ENCODE measurements around the gene NHS. TPM values are rescaled to one million over a fixed set of nuclear protein-coding genes. Genes with fewer than 3 reads are reported as not detected.

The NHS gene
- 0.23 and 0.38 TPM in 2 replicates for total RNA-seq (2014; rRNA removed)
- polyA plus RNA-seq (2012), result 0.10 TPM

DNA sequence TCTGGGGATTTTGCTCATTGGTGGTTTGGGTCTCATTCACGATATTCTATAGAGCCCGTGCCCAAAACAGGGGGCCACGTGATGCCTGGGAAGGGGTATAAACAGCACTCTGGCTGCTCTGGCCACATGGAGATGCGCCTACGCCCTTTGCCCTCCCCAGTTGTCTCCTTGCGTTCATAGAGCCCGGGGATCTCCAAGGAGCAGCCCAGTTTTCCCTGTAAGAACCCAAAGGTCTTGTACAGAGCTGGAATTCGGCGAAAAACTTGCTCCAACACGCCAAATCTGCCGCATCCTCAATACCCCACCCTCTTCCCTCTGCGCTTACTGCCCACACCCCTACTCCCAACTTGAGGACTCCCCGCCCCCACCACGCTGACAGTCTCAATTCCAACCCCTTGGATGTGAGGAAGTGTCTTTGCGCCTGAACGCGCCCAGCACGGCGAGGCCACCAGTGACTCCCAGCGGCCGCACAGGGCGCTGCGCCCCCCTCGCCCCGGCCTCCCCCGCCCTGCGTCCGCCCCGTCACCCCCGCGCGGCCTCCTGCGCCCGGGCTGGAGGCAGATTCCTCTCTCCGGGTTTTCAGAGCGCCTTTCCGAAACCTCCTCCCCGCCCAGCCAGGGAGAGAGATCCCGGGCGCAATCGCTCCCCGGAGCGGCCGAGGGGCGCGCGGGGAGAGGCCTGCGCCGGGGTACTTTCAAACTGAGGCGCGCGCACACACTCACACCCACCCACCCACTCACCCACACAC, at the start of gene NHS:
Gene NHS (plus strand): TSS at position 582 of the 748 bp plus-strand sequence. CDS start 558 bp downstream, outside the sequence.
- DNase-seq (ENCODE audit: low read depth), result peak; percentile 29

DNA sequence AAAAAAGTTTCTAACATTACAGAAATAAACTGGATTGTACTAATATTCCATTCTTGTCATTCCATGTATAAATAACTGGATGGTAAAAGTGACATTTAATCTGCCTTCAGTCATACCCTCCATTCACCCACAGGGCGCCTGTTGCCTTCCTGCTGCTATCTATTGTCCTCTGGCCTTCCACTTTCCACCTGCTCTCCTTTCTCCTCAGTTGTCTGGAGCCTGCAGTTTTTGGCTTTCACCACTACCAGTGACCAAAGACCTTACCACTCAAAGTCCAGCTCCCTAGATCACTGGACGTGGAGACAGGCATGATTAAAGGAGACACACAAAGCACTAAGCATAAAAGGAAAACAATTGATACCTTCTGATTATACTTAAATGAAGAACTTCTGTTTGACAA, 46.2 kb upstream of the NHS start:
- no peak for DNase-seq (ENCODE audit: low read depth)

DNA sequence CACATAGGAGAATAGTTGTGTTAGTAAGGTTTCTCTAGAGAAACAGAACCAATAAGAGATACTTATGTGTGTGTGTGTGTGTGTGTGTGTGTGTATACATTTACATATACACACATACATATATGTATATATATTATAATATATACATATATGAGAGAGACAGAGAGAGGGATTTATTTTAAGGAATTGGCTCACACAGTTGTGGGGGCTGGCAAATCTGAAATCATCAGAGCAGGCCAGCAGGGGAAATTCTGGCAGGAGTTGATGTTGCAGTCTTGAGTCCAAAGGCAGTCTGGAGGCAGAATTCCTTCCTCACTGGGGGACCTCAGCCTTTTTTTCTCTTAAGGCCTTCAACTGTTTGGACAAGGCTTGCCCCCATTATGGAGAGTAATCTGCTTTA, 38.6 kb upstream of the NHS start:
- DNase-seq (ENCODE audit: low read depth), result no peak

DNA sequence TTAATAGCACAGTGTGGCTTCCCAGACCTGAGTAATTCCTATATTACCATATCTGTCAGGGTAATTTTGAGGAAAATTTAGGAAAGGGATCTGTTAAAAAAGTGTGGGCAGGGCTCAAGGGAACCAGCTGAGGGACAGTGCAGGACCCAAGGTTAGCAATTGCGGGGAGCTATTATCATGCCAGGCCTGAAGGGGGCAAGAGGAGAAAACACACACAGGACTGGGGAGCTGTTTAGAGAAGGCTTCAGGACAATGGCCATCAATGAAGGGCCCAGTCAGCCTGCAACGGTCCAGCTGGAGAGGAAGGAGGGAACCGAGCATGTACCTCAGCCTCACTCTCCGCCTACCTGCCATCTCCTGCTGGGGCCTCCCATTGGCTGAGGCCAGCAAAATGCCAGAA, 19.0 kb upstream of the NHS start:
- no peak for DNase-seq (ENCODE audit: low read depth)

DNA sequence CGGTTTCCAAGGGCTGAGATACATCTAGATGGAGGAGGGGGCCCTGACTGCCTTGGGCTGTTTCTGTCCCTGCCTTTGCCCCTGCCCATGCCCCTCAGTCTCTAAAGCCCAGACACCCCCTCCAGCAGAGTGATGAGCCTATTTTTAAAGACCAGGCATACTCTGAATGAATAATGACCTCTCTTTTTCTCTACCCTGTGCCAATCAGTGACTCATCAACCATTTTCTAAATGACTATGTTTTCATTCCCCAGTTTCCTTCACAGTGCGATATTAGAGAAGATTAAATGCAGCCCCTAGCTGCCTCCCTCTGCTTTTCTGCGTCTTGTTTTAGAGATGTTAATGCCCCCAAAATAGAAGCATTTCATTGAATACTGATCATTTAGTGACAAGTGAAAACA, 15.5 kb upstream of the NHS start:
- DNase-seq (ENCODE audit: low read depth), result no peak

DNA sequence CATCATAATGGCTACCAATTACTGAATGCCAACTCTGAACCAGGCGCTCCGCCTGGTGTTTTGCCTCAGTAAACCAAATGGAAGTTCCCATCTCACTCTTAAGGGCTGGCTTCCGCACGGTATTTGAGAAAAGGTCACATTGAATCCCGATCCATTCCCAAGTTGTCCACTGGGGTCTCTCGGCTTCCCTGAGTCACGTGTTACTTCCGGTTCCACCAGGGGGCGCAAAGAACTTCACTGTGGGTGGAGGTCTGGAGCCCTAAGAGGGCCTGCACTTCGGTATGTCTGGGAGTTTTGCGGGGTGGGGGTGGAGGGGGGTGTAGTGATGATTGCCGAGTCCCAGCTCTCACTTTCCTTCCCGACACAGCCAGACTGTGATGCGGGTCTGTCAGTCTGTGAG, 13.4 kb upstream of the NHS start:
- no peak for DNase-seq (ENCODE audit: low read depth)

DNA sequence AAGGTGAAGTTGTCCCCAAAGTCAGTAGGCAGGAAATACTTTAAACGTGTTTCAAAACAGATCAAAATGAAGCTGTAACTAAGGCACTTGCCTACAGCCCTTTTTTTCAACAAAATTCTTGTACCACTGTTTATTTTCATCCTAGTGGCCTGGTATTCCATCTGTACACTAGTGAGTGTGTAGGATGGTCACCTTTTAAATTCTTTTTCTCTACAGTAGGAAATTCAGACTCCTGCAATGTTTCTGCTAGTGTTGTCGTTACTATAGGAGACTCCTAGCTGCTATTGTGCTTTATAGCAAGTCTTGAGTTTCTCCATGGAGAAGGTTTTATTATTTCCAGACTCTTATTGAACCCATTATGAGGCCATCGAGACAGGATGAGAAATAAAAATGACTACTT, 7.0 kb upstream of the NHS start:
- no peak for DNase-seq (ENCODE audit: low read depth)

DNA sequence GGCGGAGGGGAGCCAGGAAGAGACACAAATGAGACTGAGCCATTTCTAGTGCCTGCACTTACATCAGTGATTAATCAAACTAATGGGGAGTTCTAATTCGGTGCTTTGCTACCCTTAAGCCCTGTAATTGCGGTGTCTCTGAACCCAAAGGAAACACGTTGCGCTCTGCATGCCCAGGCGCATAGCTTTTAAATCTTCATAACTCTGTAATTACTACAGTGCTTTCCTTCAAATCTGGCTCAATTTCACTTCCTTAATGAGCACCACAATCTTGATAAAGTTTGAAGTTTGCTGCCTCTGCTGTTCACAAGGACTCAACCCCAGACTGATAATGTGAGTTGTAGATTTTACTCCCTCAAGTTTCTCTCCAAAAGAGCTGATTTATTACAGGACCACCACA, 5.7 kb upstream of the NHS start:
- DNase-seq (ENCODE audit: low read depth), result no peak

DNA sequence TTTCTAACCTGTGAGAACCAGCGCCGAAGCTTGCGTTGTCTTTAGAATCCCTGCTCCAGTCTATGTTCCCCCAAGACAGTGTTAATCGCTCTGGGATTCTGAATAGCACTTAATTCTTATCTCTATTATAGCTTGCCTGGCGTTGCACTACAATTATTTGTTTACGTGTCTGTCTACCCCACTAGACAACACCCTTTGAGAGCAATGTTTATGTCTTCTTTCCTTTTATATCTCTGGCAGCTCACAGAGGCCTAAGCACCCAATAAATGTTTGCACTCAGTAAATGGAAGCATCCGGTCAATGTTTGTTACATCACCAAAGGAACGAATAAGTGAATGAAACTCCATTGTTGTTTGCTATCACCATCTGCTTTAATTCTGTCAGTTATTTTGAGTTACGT, 4.8 kb upstream of the NHS start:
- DNase-seq (ENCODE audit: low read depth), result no peak

DNA sequence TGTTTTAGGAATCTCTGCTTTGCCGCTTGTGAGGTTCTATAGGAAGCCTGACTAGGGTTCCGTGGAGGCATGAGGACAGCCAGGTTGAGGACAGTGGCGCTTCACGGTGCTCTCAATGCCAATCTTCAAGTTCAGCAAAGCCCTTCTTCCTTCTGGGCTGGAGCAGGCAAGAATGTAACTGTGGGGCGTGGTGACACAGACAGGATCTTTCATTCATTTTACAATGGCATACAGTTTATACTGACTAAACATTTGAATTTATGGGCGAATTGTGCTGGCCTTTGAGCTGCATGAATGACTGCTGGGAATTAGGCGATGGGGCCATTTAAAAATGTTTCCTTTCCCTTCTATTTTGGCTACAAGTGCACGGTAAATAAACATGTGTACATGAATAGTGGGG, 2.9 kb upstream of the NHS start:
- DNase-seq (ENCODE audit: low read depth), result no peak

DNA sequence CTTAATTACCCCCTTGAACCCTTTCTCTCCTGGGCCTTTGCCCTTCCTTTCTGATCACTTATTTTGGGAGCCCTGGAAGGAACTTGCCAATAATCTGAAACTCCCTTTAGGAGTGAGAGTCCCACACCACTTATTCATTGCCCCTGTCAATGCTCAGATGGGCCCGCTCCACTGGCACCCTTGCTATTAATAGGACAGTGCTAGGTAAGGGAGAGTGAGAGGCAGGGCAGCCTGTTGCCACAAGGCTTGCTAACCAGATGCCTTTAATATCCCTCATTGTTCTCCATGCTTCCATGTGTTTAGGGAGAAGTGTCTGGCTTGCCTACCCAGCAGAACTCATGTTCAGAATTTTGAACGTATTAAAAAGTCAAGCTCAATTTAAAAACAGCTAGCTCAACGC, 1.7 kb upstream of the NHS start:
- no peak for DNase-seq (ENCODE audit: low read depth)

DNA sequence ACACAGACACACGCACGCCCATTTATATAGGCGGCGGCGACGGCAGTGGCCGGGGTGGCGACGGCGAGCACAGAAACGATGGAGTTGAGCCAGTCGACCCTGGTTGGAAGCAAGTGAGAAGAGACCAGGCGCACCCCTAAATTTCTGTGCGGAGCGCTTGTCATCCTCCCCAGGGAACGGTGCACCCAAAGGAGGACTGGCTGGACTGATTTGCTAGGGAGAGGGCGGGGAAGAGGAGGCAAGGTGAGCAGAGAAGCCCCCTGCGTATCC, 302 bp downstream of the NHS start:
- DNase-seq (ENCODE audit: low read depth), result no peak

DNA sequence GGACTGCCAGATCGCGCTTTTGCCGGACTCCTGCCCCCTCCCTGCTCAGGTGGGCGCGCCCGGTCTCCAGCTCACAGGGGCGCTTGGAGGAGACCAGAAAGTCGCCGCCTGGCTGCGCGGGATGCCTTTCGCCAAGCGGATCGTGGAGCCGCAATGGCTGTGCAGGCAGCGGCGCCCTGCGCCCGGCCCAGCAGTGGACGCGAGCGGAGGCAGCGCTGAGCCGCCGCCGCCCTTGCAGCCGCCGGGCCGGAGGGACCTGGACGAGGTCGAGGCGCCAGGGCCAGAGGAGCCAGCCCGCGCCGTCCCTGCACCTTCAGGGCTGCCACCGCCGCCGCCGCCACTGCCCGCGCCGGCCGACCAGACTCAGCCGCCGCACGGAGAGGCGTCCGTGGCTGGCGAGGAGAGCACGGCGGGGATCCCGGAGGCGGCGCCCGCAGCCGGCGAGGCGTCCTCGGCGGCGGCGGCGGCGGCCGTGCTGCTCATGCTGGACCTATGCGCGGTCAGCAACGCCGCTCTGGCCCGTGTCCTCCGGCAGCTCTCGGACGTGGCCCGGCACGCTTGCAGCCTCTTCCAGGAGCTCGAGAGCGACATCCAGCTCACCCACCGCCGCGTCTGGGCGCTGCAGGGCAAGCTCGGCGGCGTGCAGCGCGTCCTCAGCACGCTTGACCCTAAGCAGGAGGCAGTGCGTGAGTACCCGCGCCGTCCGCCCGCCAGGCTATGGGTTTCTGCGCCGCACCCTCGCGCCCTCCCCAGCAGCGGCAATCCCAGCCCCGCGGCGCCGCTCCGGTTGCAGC, 834 bp downstream of the NHS start:
- DNase-seq (ENCODE audit: low read depth), result peak; percentile 4

DNA sequence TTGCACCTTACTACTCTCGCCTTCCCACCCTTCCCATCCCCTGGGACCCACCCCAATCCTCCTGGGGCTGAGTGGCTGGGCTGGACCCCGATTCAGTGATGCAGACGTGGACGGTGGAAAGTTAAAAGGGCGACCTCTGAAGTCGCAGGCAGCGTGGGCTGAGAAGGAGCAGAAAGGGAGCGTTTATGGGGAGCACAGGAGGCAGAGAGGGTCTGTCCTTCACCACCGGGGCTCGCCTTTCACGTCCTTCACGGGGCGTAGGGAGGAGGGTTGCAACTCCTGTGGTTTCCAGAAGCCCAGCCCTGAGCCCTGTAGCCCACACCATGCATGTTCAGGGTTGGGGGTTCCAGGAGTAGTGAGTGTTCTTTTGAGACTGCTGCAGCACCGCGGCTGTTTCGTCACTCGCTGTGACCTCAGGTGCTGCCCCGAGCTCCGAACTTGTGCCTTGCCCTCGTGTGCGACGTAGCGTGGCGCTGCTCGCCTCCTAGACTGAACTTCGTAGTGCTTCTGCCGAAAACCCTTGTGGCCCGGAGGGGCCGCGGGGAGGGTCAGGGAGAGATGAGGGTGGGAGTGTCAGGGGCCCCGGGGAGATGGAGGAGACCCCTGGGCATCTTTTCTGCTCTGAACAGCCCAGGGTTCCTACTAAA, 1.6 kb downstream of the NHS start:
- DNase-seq (ENCODE audit: low read depth), result no peak

DNA sequence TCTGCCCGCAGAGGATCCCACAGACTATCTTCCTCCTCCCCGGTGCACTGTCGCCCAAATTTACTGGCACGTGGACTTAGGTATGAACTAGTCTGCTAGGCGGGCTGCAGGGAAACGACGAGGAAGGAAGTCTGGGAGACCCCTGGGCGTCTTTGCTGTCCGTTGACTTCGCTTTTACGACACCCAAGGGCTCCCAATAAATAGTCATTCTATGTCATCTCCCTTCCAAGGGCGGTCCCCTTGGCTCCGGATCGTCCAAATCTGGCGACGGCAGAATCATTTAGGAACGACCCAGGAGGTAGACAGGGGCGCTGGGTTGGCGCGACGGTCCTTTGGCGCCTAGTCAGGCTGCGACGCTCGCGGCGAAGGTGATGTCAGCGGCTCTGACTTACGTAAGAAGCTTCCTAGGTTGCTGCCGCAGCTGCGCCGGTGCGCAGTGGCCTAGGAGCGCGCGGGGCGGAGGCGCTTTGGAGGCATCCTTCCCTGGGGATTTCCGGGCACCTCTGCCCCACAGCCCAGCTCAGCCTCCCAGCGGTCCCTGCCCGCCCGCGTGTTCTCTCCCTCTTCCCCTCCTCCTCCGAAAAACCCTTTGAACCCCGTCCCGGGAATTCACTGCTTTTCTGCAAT, 2.2 kb downstream of the NHS start:
- DNase-seq (ENCODE audit: low read depth), result no peak

DNA sequence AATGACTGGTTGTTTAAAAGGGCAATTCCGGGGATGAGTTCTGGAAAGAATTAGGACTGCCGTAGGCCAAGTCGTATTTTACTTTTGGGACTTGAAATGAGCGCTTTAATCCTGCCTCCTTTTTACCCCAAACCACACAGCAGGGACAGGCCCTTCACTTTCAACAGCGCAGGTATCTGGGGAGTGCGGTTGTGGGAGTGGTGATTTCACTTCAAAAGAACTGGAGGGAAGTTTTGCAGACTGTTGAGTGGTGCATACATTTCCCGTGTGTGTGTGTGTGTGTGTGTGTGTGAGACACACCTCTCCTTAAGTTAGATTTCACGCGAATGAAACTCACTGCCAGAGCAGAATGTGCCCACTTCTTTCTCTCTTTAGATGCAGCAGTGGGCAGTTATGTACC, 2.8 kb downstream of the NHS start:
- no peak for DNase-seq (ENCODE audit: low read depth)

DNA sequence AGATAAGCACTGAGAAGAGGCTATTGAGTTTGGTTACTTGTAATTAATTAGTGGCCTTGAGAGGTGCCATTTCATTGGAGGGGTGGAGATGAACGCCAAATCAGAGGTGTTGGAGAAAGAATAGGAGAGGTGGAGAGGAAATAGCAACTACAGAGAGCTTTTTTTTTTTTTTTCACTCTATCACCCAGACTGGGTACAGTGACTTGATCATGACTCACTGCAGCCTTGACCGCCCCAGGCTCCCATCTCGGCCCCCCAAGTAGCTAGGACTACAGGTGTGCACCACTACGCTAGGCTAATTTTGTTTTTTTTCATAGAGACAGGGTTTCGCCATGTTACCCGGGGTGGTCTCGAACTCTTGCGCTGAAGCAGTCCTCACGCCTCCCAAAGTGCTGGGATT, 5.2 kb downstream of the NHS start:
- no peak for DNase-seq (ENCODE audit: low read depth)

DNA sequence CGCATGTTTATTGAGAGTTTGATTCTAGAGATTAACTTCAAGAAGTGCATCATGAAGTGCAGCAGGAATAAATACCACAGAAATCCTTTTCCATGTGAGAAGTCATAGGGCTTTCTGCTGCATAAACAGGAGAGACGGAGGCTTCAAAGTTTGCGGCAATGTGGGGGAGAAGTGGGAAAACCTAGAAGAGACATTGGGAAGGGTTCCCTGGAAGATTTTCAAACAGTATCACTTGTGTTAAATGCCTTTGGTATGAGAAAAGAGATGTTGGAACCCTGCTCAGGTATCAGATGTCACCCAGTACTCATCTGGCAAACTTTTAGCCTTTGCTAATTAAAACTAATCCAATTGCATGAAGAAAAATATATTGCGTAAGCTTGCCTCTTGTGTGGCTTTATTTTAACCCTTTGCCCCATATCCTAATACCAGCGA, 15.4 kb downstream of the NHS start:
- no peak for DNase-seq (ENCODE audit: low read depth)

DNA sequence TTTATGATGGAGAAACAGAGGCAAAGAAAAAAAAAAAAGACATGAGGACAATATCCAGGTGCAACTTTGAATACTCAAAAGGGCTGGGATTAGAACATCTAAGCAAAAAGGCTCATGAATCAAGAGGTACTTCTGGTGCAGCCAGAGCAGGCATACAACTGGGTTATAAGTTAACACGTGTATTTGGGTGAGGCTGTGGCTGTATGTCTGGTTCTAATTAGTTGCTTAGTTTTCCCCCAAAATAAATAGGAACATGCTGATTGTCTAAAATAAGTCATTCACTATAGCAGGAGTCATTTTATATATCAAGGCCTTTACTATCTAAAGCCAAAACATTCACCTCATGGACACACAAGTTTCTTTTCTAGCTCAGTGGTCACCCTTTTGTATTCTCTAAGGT, 20.2 kb downstream of the NHS start:
- no peak for DNase-seq (ENCODE audit: low read depth)

DNA sequence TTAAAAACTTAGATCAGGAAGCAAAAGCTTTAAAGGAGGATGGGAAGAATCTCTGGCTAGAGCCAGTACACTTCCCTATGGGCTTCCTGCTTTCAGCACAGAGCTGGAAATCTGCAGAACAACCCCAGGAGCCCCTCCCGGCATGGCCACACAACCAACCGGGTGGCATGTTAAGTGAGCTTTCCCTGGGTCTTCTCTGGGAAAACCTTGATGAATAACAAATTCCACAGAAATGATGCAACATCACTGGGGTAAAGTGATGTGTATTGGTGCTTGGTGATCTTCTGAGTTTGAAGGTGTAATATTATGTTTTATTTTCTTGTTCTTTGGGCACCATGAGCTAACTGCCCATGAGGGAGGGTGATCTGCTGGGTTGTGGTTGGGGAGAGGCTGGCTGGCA, 22.1 kb downstream of the NHS start:
- peak; percentile 11 for DNase-seq (ENCODE audit: low read depth)

DNA sequence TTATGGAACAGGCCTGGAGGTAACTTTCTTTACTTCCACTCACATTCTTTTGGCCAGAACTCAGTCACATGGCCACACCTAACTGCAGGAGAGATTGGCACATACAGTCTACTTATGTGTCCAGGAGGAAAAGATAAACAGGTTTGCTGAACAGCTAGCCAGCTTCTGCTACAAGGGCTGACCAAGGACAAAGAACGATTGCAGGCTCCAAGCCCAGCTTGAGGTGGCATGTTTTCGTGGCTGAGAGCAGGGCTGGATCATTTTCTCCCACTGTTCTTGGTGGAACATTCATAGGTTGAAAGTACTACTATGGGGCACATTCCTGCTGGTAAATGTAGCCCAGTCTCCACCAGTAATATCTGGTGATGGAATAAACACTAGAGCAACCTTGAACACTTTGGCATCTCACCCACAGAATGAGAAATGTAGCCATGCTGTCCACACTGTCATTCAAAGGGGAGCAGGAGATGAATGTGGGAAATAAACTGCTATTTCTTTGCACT, 28.2 kb downstream of the NHS start:
- no peak for DNase-seq (ENCODE audit: low read depth)

DNA sequence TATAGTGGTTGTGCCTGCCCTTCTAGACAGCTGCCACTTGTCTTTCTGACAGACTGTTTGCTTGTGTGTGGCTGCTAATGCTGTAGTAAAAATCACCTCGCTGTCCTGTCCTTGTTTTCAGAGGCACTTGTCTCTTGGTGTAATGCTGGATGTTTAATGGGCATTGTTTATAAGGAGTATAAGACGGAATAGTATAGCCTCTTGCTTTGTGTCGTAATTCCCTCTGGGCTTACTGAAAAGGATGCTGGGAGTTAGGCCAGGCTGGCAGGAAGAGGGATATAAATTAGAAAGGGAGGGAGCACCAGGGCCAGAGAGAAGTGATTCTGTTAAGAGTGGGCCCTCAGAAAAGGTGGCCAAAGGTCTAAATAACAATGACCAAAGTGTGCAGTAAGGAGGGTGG, 29.0 kb downstream of the NHS start:
- no peak for DNase-seq (ENCODE audit: low read depth)

Measured in LHCN-M2 (cell line).